ENCODE results near the gene PDE5A.
"Not testable (repeated sequence)": the region's sequence is repeated elsewhere in the genome, so short reads cannot be mapped to it uniquely, and the experiment has no call there.

Gene PDE5A

GRCh38 chr4:119469039-119469438 lies 159.6 kb downstream of the PDE5A start:
- DNase-seq, result not testable (repeated sequence)

GRCh38 chr4:119462733-119463132 lies 165.9 kb downstream of the PDE5A start:
- DNase-seq, result peak; percentile 55

GRCh38 chr4:119455734-119456133 lies 172.9 kb downstream of the PDE5A start:
- DNase-seq, result not testable (repeated sequence)

- DNase-seq, result peak; percentile 94
Observed at GRCh38 chr4:119454491-119455270, 173.9 kb downstream of the PDE5A start.

DNA sequence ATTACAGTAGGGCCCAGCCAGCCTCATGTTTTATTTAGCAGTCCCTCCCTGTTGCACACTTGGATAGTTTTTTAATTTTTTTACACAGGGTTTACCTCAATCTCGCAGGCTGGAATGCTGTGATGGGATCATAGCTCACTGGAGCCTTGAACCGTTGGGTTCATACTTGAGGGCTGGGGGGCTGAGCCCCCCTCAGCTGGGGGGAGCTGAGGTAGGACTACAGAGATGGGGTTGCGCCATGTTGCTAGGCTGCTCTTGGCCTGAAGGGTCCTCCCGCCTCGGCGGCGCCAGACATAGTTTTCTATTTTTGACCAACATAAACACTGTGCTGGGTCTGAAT lies 174.5 kb downstream of the PDE5A start:
- DNase-seq, result not testable (repeated sequence)

DNA sequence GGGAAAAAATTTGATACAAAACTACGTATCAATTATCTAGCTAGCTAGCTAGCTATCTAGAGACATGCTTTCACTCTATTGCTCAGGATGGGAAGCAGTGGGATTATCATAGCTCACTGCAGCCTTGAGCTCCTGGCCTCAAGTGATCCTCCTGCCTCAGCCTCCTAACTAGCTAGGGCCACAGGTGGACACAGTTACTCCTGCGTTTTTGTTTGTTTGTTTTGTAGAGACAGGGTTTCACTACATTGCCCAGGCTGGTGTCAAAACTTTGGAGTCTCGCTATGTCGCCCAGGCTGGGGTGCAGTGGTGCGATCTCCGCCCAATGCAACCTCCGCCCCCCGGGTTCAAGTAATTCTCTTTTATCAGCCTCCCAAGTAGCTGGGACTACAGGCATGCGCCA lies 175.3 kb downstream of the PDE5A start:
- DNase-seq, result not testable (repeated sequence)

- not testable (repeated sequence) for DNase-seq
Observed at GRCh38 chr4:119449851-119450250, 178.8 kb downstream of the PDE5A start.
